CD4-positive, alpha-beta T cell treated with Interleukin-6 at 100 ng/mL for 8 hours (primary cell): ENCODE data around the gene FLAD1.

ENCODE experiments used
- DNase-seq: peaks from one replicate; pipeline ENCODE4 v3.0.0-alpha.2; 2020; ENCODE audit warnings: mixed read lengths, low spot score

Gene FLAD1

GRCh38 chr1:154982897-154983648 lies at the start of gene FLAD1:
Gene FLAD1 (plus strand): TSS chr1:154983344. CDS start chr1:154983695, 351 bp downstream.
- DNase-seq, result peak; percentile 98

- DNase-seq, result no peak
Observed at GRCh38 chr1:154934358-154934948, 48.7 kb upstream of the FLAD1 start.

GRCh38 chr1:154935749-154936554 lies 47.2 kb upstream of the FLAD1 start:
- no peak for DNase-seq

GRCh38 chr1:154936555-154937084 lies 46.5 kb upstream of the FLAD1 start, which contains the start of gene PMVK:
Gene PMVK (minus strand): TSS chr1:154936719. CDS start chr1:154936685, 34 bp downstream.
- peak; percentile 95 for DNase-seq

- peak; percentile 90 for DNase-seq
Observed at GRCh38 chr1:154937085-154937987, 45.8 kb upstream of the FLAD1 start.

GRCh38 chr1:154937988-154938386 lies 45.2 kb upstream of the FLAD1 start:
- no peak for DNase-seq

- DNase-seq, result no peak
Observed at GRCh38 chr1:154938604-154939399, 44.3 kb upstream of the FLAD1 start.

- DNase-seq, result no peak
Observed at GRCh38 chr1:154940213-154940560, 43.0 kb upstream of the FLAD1 start.

- no peak for DNase-seq
Observed at GRCh38 chr1:154940651-154941194, 42.4 kb upstream of the FLAD1 start.

GRCh38 chr1:154941333-154942013 lies 41.7 kb upstream of the FLAD1 start:
- no peak for DNase-seq

GRCh38 chr1:154943649-154944400 lies 39.3 kb upstream of the FLAD1 start:
- peak; percentile 38 for DNase-seq

GRCh38 chr1:154944401-154945159 lies 38.6 kb upstream of the FLAD1 start:
- DNase-seq, result no peak

GRCh38 chr1:154945160-154945961 lies 37.8 kb upstream of the FLAD1 start:
- DNase-seq, result no peak

- DNase-seq, result no peak
Observed at GRCh38 chr1:154945962-154946850, 36.9 kb upstream of the FLAD1 start.

GRCh38 chr1:154948079-154948478 lies 35.1 kb upstream of the FLAD1 start:
- DNase-seq, result no peak

GRCh38 chr1:154951901-154952657 lies 31.1 kb upstream of the FLAD1 start:
- peak; percentile 78 for DNase-seq
